IMR-90 (cell line): ENCODE measurements around the gene MLLT3. TPM values are rescaled to one million over a fixed set of nuclear protein-coding genes. Genes with fewer than 3 reads are reported as not detected.

Source experiments
- ATAC-seq: fragments of 200-7000 bp; cut with Tn5 transposase; 2 replicates; pipeline ENCODE4 v1.9.1; 2020; ENCODE audit warnings: low read depth, mild to moderate bottlenecking, moderate library complexity
- BruUV-seq: library from RNA; stranded (reverse); fragments of 400-500 nt; replicated peaks from 2 replicates; lab custom pipeline; 2021; lab: Mats Ljungman, UMichigan
- CTCF ChIA-PET: fragments of 300-600 bp; formaldehyde crosslinking; extraction: SDS; loops from one replicate; lab custom pipeline; 2021; ENCODE audit warnings: antibody characterized with exemption; lab: Yijun Ruan, JAX
- POLR2A ChIA-PET: fragments of 300-600 bp; sonication (Branson Sonifier 250); formaldehyde crosslinking; loops from one replicate; lab custom pipeline; 2022; ENCODE audit warnings: antibody characterized with exemption; ENCODE audit not compliant: unreplicated experiment; lab: Charles Lee
- DNase-seq: peaks from one replicate; pipeline ENCODE4 v3.0.0; 2013
- H2AFZ ChIP-seq: replicated peaks from 2 replicates; pipeline ENCODE3; 2013; ENCODE audit warnings: low read length, mild to moderate bottlenecking; ENCODE audit not compliant: poor library complexity
- H2AK5ac ChIP-seq: 2 replicates; pipeline ENCODE4 v1.6.1; 2013; ENCODE audit warnings: low read depth, low read length, inconsistent platforms
- H2AK9ac ChIP-seq: replicated peaks from 2 replicates; pipeline ENCODE3; 2013; ENCODE audit warnings: mild to moderate bottlenecking, low read depth, low read length, moderate library complexity; ENCODE audit not compliant: poor library complexity
- H2BK120ac ChIP-seq: 2 replicates; pipeline ENCODE4 v1.6.1; 2013; ENCODE audit warnings: low read depth, low read length, inconsistent platforms
- H2BK15ac ChIP-seq: 3 replicates; pipeline ENCODE4 v1.6.1; 2013; ENCODE audit warnings: low read depth, low read length, inconsistent platforms
- H2BK20ac ChIP-seq: 2 replicates; pipeline ENCODE4 v1.6.1; 2013; ENCODE audit warnings: low read depth, mild to moderate bottlenecking, inconsistent platforms, low read length, moderate library complexity
- H2BK5ac ChIP-seq: 2 replicates; pipeline ENCODE4 v1.6.1; 2013; ENCODE audit warnings: mild to moderate bottlenecking, low read depth, low read length, inconsistent platforms; ENCODE audit not compliant: poor library complexity, severe bottlenecking
- H3K14ac ChIP-seq: replicated peaks from 2 replicates; pipeline ENCODE4 v1.6.1; 2013; ENCODE audit warnings: low read depth, low read length, inconsistent platforms
- H3K18ac ChIP-seq: 2 replicates; pipeline ENCODE4 v1.6.1; 2013; ENCODE audit warnings: low read depth, low read length, control low read depth
- H3K23ac ChIP-seq: 2 replicates; pipeline ENCODE4 v1.6.1; 2013; ENCODE audit warnings: low read depth, low read length, inconsistent platforms
- H3K27ac ChIP-seq: 2 replicates; pipeline ENCODE4 v1.5.1; 2013; ENCODE audit warnings: mild to moderate bottlenecking, control low read depth, low read length; ENCODE audit not compliant: insufficient read depth
- H3K27me3 ChIP-seq: 2 replicates; pipeline ENCODE4 v1.6.1; 2013; ENCODE audit warnings: low read length; ENCODE audit not compliant: control insufficient read depth, insufficient read depth
- H3K36me3 ChIP-seq: 2 replicates; pipeline ENCODE4 v1.6.1; 2013; ENCODE audit warnings: low read length, mixed read lengths; ENCODE audit not compliant: control insufficient read depth, insufficient read depth
- H3K4ac ChIP-seq: 2 replicates; pipeline ENCODE4 v1.6.1; 2013; ENCODE audit warnings: low read depth, low read length, inconsistent platforms
- H3K4me1 ChIP-seq: 2 replicates; pipeline ENCODE4 v1.6.1; 2013; ENCODE audit warnings: low read length, mixed read lengths; ENCODE audit not compliant: control insufficient read depth, insufficient read depth
- H3K4me2 ChIP-seq: 2 replicates; pipeline ENCODE4 v1.6.1; 2013; ENCODE audit warnings: low read depth, mild to moderate bottlenecking, control low read depth, low read length, moderate library complexity
- H3K4me3 ChIP-seq: 2 replicates; pipeline ENCODE4 v1.5.1; 2013; ENCODE audit warnings: low read depth, mild to moderate bottlenecking, control low read depth, low read length, moderate library complexity; ENCODE audit not compliant: insufficient read depth
- H3K56ac ChIP-seq: 2 replicates; pipeline ENCODE4 v1.6.1; 2013; ENCODE audit warnings: low read length, inconsistent platforms; ENCODE audit not compliant: insufficient read depth; ENCODE audit errors: extremely low read depth
- H3K79me1 ChIP-seq, 2 experiments: 2 replicates each; pipeline ENCODE4 v1.6.1; 2013; ENCODE audit warnings: low read length in 2 of 2, inconsistent platforms in 1 of 2, low read depth in 1 of 2
- H3K9ac ChIP-seq: 2 replicates; pipeline ENCODE4 v1.6.1; 2013; ENCODE audit warnings: low read depth, low read length, control low read depth
- H3K9me1 ChIP-seq: 2 replicates; pipeline ENCODE4 v1.6.1; 2013; ENCODE audit warnings: low read length, inconsistent platforms; ENCODE audit not compliant: insufficient read depth
- H3K9me3 ChIP-seq: 2 replicates; pipeline ENCODE4 v1.6.1; 2013; ENCODE audit warnings: low read length; ENCODE audit not compliant: control insufficient read depth, insufficient read depth
- H4K20me1 ChIP-seq: 2 replicates; pipeline ENCODE4 v1.6.1; 2013; ENCODE audit warnings: low read length, inconsistent platforms; ENCODE audit not compliant: insufficient read depth
- H4K5ac ChIP-seq: 2 replicates; pipeline ENCODE4 v1.6.1; 2013; ENCODE audit warnings: mild to moderate bottlenecking, low read depth, low read length, control low read depth
- H4K8ac ChIP-seq, 2 experiments: 2 replicates each; pipeline ENCODE4 v1.6.1; 2013; ENCODE audit warnings: low read depth in 2 of 2, low read length in 2 of 2, control low read depth in 1 of 2, inconsistent platforms in 1 of 2
- H4K91ac ChIP-seq: 2 replicates; pipeline ENCODE4 v1.6.1; 2013; ENCODE audit warnings: low read depth, low read length, inconsistent platforms; ENCODE audit not compliant: insufficient read depth
- MAZ ChIP-seq: IDR thresholded peaks from 2 replicates; pipeline ENCODE4 v1.6.1; 2012; ENCODE audit warnings: low read depth, mild to moderate bottlenecking, low read length, improper control_type of control experiment, moderate library complexity, borderline replicate concordance
- MXI1 ChIP-seq: IDR thresholded peaks from 2 replicates; pipeline ENCODE4 v1.6.1; 2012; ENCODE audit warnings: low read depth, mild to moderate bottlenecking, low read length, moderate library complexity, borderline replicate concordance
- RFX5 ChIP-seq: IDR thresholded peaks from 2 replicates; pipeline ENCODE4 v1.8.0; 2012; ENCODE audit warnings: low read depth, mild to moderate bottlenecking, low read length, moderate library complexity
- WGBS, 2 experiments: methylation state at CpG; one replicate each; pipeline versions ENCODE4 v1.1.5 to v1.1.7; 2013; ENCODE audit warnings: missing lambda C conversion rate in 2 of 2; ENCODE audit not compliant: insufficient read length in 1 of 2; ENCODE audit errors: extremely low coverage in 2 of 2; 5-methylcytosine and 5-hydroxymethylcytosine counted together
- dilution Hi-C: fragments of 300-500 bp; cut with HindIII; formaldehyde crosslinking; loops from one replicate; pipeline ENCODE4 v1.14.3; 2018; ENCODE audit warnings: low sequenced_read_pairs; ENCODE audit not compliant: unreplicated experiment
- in situ Hi-C: fragments of 300-500 bp; cut with MboI; formaldehyde crosslinking; loops from 3 replicates; pipeline ENCODE4 v1.14.3; 2019; ENCODE audit warnings: low sequenced_read_pairs, inconsistent platforms, mixed read lengths
- intact Hi-C: fragments of 100-400 bp; cut with micrococcal nuclease; formaldehyde crosslinking; loops from 2 replicates; pipeline ENCODE4 v1.10.0; 2022
- polyA plus RNA-seq, 3 experiments: library from polyadenylated mRNA; depleted of rRNA; stranded (reverse); fragments of >200 nt; gene quantifications; 2 replicates each; pipeline ENCODE4 v1.2.3, GENCODE V29; 2012; ENCODE audit warnings: low replicate concordance in 1 of 3
- total RNA-seq: library from RNA; depleted of rRNA; stranded (reverse); fragments of >200 nt; gene quantifications from 2 replicates; pipeline ENCODE4 v1.2.3, GENCODE V29; 2012

Gene MLLT3
- total and polyA plus RNA-seq, 2 of the 4 experiments (the other 2 are of a cell fraction), result 10.4 to 21.1 TPM

- Histone ChIP-seq H2BK5ac (no peak overlapping the region), H3K27me3 (no peaks in the 10 kb centered on the region), H3K56ac (no peak overlapping the region), H3K4me3 (no peak overlapping the region), H3K14ac (no peak overlapping the region), H4K20me1 (no peaks in the 10 kb centered on the region), H4K8ac (no peak overlapping the region), H3K18ac (no peak overlapping the region), H3K9me3 (no peaks in the 10 kb centered on the region), H3K4ac (no peak overlapping the region), H3K4me2 (no peak overlapping the region), H3K36me3 (no peaks in the 10 kb centered on the region), H2BK20ac (no peak overlapping the region), H3K4me1 (peaks cover 5% of the 10 kb centered on the region; the same call in 1 of the 2 replicates), H2AFZ (no peak overlapping the region), H2AK5ac (no peak overlapping the region), H3K79me1 (no peaks in the 10 kb centered on the region), H3K9me1 (no peaks in the 10 kb centered on the region), H2AK9ac (no peak overlapping the region), H3K23ac (no peak overlapping the region), H2BK15ac (no peak overlapping the region), H2BK120ac (no peak overlapping the region), H3K27ac (no peak overlapping the region), H3K9ac (no peak overlapping the region), H4K5ac (no peak overlapping the region), H4K91ac (no peak overlapping the region)
- intact Hi-C loops, result no loop called here
- dilution Hi-C loops, result no loop called here
- no TSS peak for BruUV-seq
- ChIA-PET CTCF (no interaction called here), POLR2A (no interaction called here)
- in situ Hi-C loops, result no loop called here
- WGBS, 2 experiments, result no CpG with 5 or more reads among the region's 3 CpGs
- DNase-seq, result no peak
- TF ChIP-seq MXI1 (no peak), MAZ (no peak), RFX5 (no peak)
- no peak for ATAC-seq
Measured at GRCh38 chr9:20378851-20379250, 243.4 kb downstream of the MLLT3 start.
